GM19023 (cell line): ENCODE results near the gene LACTBL1.

ENCODE experiments used
- ATAC-seq: cut with Tn5 transposase; IDR thresholded peaks from one replicate; pipeline ENCODE4 v1.9.1; 2021; ENCODE audit warnings: mild to moderate bottlenecking, moderate library complexity; ENCODE audit not compliant: unreplicated experiment

The LACTBL1 gene

DNA sequence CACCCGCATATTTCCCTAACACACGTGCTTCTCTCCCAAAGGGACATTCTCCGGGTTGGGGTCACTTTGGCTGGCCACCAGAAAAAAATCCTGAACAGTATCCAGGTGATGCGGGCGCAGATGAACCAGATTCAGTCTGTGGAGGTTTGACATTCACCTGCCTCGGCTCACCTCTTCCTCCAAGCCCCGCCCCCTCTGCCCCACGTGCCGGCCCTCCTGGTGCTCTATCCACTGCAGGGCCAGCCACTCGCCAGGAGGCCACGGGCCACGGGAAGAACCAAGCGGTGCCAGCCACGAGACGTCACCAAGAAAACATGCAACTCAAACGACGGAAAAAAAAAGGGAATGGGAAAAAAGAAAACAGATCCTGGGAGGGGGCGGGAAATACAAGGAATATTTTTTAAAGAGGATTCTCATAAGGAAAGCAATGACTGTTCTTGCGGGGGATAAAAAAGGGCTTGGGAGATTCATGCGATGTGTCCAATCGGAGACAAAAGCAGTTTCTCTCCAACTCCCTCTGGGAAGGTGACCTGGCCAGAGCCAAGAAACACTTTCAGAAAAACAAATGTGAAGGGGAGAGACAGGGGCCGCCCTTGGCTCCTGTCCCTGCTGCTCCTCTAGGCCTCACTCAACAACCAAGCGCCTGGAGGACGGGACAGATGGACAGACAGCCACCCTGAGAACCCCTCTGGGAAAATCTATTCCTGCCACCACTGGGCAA, 59.1 kb downstream of the LACTBL1 start:
- no peak for ATAC-seq

DNA sequence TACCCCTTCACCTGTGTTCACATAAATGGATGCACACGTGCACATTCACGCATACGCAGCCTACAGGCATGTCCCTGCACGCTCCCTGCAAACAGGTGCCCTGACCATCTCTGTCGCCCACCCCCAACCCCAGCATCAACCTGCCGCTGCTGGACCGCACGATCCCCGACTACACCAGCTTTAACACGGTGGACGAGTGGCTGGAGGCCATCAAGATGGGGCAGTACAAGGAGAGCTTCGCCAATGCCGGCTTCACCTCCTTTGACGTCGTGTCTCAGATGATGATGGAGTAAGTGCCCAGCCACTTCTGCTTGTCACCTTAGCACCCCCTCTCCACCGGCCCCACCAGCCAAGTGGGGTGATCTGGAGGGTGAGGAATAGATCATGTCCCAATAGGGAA, 60.4 kb downstream of the LACTBL1 start:
- no peak for ATAC-seq

DNA sequence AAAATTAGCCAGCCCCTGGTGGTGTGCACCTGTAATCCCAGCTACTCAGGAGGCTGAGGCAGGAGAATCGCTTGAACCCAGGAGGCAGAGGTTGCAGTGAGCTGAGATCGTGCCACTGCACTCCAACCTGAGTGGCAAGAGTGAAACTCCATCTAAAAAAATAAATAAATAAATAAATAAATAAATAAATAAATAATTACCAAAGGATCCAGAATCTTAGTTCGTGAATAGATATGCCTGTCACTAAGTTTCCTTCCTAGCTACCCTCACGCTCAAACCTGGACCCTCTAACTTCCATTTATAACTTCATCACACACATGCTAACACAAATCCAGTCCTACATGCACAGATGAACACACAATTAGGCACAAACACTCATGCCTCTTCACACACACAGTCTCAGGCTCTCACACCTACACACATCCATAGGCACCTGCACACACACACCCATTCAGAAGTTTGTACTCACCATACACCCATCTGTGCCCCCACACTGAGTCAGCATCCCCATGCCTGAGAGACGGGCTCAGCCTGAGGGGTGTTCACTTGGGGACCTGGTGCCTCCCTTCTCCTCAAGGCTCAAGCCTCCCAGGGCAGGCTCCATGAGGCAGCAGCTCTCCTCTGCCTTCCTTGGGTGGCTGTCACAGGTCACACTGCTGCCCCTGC, 61.5 kb downstream of the LACTBL1 start:
- ATAC-seq, result no peak

DNA sequence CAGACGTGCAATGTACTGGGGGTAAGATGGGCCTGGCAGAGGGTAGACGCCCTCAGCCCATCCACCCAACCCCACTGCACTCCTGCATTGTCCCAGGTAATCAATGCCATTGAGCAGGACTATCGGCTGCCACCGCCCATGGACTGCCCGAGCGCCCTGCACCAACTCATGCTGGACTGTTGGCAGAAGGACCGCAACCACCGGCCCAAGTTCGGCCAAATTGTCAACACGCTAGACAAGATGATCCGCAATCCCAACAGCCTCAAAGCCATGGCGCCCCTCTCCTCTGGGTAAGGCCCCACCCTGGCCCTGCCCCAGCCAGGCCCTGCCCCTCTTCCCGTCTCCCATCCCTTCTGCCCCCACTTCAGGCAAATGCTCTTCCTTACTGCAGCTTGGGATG, 62.4 kb downstream of the LACTBL1 start:
- ATAC-seq, result no peak

DNA sequence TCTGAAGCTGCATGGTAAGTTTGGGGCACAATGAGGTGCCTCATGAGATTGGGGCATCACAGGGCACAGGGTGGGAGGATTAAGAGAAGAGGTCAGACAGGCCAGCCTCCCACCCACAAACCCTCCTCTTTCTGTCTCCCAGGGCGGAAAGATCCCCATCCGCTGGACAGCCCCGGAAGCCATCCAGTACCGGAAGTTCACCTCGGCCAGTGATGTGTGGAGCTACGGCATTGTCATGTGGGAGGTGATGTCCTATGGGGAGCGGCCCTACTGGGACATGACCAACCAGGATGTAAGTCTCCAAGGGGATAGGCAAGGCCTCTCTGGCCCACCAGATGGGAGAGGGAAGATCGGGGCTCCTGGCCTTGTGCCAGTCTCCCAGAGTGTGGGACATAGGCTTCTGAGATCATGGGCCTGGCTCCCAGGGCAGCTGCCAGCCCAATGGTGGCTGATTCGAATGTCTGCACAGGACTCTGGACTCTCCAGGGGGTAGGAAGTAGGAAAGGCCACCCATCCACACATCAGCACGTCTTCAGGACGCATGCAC, 63.7 kb downstream of the LACTBL1 start:
- no peak for ATAC-seq

DNA sequence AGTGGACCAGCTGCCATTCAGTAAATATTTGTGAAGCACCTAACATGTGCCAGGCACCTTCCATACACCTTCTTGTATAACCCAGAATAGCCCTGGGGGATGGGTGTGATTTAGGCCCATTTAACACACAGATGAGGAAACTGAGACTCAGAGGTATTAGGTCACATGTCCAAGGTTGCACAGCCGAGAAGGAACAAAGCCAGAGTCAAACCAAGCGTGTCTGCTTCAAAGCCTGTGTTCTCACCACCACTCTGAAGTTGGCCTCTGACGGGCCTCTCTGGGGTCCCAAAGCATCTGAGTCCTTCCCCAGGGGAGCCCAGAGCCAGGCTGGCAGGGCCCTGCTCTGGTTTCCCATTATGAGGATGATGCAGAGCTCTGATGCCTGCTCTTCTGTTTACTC, 65.1 kb downstream of the LACTBL1 start:
- no peak for ATAC-seq

DNA sequence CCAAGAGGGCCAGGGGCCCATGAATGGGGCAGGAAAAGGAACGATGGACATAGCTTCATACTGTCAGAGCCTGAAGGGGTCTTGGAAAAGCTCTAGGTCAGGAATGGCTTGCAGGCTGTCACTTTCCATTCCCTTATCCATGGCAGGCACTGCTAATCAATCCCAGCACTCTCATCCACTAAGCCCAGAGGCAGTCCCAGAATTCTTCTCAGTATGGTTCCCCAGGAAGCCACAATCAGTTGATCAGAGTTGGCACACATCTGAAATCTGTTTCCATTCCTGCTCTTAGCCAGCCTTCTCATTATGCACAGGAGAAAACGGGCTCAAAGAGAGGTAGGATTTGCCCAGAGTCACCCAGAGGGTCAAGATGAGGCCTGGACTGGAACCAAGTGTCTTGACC, 65.7 kb downstream of the LACTBL1 start:
- no peak for ATAC-seq

DNA sequence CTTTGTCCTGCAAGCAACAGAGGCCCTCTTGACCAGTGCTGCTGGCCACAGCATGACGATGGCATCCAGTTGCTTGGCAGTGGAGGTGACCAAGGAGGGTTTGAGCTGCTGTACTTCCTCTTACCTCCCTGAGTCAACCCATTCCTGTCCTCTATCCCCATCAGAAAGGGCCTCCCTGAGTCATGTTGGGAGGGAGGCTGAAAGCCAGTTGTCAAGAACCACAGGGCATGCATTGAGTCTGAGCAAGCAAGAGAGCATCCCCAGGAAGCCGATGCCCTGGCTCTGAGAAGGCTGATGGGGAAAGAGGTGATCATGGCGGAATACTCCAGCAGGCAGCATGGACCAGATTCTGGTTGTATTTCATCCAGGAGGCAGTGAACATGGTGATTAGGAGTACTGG, 69.6 kb downstream of the LACTBL1 start:
- no peak for ATAC-seq
